ENCODE data around the gene ZXDC.

ZXDC gene

DNA sequence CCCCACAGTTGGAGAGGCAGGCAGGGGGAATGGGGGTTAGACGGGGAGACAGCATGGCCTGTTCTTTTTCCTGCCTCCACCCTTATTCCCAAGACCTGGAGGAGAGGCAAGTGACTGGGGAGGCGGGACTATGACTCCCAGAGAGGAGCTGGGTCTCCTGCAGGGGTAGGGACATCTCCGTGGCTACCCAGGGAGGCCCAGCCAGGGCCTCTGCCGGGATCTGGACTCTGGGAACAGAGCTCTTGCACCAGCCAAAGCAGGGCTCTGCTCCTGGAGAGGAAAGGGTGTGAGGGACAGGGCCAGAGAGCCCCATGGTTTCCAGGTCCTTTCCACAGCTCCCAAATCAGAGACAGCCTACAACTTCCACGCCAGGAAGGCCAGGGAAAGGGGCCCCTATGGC lies 58.2 kb downstream of the ZXDC start:
- DNase-seq: no peak

DNA sequence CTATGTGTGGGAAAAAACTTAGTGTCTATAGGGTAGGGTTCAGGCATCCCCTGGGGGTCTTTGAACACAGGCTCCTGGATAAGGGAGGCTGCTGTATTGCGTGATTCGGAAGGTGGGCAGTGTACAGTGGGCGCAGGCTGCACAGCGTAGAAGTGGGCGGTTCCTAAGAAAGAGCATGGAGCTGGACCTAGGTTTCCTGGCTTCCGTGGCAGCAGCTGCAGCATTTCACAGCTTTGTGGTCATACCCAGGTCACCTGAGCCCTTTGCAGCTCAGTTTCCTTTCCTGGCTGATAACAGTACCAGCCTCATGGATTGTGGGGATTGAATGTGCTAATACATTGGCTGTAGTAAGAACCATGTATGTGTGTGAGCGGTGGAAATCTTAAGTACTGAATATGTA lies 58.7 kb downstream of the ZXDC start:
- DNase-seq: no peak

DNA sequence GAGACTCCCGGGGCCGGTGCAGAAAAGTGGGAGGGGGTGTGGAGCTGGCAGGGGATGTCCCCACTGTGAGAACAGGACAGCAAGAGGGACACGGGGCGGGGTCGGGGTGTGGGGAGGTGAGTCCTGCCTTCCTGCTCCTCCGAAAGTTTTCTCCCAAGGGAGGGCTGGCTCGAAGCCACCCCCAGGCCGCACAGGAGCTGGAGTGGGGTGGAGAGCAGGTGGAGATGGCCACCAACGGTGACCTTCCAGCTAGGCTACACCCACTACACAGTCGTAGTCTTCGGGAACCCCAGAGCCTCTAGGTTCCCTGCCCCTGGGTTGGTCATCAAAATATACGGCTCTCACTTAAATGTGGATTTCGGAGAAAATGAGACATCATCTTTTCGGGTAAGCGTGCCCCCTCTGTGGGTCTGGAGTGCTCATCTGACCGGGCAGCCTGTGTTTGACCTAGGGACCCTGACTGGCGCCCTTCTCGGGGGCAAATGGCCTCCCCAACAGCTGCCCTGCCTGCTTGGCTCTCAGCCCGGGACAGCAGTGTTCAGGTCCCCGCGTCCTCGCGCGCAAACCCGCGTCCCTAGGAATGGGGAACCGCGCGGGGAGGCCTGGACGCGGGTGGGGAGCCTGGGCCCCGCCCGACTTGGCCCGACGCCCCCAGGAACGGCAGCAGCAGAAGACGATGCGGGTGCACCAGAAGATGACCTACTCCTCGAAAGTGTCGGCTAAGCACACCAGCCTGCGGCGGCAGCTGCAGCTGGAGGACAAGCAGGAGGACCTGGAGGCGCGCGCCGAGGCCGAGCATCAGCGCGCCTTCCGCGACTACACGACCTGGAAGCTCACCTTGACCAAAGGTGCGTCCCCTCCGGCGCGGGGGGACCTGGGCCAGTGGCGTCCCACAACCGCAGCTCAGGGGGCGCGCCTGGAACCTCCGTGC lies 59.8 kb downstream of the ZXDC start:
- DNase-seq: no peak

DNA sequence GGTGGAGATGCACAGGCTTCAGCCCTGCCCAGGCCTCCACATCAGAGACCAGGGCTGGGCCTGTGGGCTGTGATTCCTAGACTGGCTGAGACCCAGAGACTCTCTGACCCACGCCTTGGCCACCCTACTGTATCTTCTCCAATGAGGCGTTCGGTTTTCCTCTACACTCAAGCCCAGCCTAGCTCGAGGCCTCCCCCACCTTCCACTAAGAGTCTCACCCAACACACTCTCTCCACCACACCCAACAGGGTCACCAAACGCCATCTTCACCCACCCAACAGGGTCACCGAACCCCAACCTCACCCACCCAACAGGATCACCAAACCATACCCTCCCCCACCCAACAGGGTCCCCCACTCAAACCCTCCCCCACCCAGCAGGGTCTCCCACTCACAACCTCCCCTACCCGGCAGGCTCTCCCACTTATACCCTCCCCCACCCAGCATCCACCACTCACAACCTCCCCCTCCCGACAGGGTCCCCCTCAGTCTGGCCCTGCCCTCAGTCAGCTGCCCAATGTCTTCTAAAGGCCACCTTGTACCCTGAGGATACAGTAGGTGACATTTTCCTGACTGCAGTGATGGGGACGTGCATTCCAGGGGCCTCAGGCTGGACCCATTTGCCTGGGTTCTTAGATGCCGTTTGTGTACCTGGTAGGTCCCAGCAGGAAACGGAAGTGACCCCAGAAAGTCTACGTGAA lies 60.6 kb downstream of the ZXDC start:
- DNase-seq: no peak

DNA sequence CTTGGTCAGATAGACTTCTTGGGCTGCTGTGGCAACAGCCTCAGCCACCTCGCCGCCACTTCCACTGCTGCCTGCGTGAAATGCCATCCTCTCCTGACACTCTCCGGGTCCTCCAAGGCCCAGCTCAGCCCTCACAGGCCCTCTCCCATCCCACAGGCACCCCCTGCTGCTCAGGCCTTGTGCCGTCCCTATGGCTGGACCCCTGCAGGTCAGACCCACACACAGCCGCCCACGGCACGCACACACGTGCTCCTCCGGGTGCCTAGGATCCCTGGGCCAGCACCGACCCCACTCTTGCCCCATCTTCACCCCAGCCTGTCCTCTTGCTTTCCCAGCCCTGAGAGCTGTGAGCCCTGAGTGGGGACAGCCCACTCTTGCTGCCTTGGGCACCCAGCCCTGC lies 61.3 kb downstream of the ZXDC start:
- DNase-seq: no peak

DNA sequence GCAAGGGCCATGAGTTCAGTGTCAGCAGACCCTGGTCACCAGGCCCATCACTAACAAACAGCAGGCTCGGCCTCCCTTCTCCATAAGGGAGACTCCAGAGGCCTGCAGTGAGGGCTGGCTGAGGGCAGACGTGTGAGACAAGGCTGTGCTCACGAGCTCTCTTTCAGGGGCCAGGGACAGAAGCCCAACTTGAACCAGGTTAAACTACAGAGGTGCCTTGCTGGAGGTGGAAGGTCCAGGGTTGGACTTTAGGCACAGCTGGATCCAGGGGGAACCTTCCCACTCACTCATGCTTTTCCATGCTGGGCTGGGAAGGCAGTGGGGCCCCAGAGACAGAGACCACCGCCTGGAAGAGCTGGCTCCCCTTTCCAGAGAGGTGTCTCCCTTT lies 62.0 kb downstream of the ZXDC start:
- DNase-seq: no peak

DNA sequence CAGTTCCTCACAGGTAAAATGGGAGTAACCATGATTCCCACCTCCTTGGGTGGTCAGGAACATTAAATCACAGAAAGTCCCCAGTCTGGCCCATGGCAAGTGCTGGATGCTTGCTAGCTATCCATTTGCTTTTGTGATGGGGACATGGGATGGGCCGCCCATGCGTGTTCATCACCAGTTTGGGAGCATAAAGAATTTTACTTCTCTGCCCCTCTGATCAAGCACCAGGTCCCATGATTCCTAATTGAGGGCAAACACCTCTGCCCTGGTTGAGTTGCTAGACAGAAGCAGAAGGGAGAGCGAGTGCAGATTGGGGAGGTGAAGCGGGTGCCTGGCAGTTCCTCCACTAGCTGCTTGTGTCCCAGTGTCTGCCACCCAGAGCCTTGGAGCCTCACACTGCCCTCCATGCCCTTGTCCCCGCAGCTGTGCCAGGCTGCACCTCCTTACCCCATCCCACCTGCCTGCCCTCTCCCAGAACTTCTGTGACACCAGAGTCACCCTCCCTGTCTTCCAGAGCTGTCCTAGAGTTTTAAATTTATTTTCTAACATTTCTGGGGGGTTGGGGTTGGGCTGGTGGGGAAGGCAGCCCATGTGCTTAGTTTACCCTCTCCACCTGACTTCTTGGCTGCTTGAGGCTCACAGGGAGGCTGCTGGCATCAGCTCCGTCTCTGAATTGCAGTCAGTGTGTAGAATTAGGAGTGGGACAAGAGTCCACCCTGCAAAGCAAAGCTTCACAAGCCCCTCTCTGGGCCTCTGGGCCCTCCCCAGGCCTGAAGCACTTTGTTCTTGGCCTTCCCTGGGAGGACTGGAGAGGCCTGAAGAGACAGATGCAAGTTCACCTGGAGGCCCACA lies 62.6 kb downstream of the ZXDC start:
- DNase-seq: no peak

DNA sequence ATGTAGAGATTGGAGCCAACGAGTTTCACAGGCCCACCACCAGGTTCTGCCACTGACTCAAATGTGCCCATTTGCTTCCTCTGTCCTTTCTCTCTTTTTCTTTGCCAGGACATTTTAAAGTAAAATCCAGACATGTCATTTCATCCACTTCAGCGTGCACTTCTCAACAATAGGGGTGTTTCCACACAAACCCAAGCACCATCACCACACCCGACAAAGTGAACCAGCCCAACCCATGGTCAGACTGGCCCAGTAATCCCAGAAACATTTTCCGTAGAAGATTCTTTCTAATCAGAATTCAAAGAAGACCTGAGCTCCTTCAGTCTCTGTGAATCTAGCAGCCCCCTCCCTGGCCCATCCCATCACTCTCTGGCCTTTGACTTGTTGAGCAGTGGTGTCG lies 67.6 kb downstream of the ZXDC start:
- no peak for DNase-seq

DNA sequence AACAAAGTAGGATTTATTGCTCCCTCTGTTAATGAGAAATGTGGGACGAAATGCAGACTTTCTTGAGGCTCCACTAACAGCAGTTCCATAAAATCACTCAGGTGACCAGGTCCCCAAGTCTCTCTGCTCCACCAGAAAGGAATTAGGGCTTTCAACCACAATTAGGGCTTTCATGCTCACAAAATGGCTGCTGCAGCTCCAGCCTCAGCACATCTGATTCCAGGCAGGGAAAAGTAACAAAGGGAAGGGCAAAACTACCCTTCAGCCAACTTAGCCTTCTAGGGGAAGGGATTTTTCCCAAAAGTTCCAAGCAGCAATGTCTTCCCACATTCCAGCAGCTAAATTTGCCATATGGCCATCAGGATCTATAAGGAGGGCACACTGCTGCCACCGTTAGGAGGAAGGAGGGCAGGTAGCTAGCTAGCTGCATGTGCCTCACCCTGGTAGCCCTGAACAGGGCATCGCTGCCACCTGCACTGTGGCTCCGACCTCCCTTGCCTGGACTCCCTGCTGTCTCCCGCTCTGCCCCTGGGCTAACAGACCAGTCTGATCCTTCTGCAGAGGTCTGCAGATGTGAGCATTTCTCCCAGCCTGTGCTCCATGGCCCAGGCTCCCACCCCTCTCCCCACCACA lies 68.2 kb downstream of the ZXDC start:
- no peak for DNase-seq

DNA sequence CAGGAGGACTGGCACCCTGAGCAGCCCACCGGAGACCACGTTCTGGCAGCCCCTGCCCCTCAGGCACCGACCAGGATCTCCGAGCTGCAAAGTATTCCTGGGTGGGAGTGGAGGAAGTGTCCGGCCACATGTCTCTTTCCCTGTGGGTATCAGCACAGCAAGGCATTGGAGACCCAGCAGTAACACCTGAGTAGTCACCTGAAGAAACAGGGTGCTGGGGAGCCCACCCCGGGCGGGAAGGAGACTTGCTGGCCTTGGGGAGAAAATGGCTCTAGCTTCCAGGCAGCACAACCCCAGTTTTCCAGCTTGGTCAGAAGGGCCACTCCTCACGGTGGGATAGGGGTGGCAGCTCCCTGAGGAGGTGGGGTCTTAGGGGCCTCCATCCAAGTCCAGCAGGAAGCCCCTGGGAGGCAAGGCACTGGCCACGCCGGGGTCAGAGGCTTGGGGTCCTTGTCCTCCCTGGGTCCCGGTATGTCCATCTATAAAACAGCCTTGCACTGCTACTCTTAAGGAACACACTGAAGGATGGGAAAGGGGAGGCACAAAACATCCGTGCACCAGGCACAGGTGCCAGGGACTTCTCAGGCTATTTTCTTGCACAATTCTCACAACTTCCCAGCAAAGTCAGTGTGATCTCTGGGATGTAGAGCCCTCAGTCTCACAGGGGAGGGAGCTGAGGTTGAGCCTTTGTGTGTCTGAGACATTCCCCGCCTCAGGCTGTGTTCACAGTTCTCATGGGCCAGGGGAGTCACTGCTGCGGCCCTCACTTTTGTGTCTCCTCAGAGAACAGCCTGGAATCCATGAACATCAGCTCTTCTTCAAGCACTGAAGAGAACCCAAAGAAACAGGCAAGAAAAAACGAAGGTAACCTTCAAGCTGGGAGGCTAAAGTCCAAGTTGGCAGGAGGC lies 69.0 kb downstream of the ZXDC start:
- DNase-seq: no peak

DNA sequence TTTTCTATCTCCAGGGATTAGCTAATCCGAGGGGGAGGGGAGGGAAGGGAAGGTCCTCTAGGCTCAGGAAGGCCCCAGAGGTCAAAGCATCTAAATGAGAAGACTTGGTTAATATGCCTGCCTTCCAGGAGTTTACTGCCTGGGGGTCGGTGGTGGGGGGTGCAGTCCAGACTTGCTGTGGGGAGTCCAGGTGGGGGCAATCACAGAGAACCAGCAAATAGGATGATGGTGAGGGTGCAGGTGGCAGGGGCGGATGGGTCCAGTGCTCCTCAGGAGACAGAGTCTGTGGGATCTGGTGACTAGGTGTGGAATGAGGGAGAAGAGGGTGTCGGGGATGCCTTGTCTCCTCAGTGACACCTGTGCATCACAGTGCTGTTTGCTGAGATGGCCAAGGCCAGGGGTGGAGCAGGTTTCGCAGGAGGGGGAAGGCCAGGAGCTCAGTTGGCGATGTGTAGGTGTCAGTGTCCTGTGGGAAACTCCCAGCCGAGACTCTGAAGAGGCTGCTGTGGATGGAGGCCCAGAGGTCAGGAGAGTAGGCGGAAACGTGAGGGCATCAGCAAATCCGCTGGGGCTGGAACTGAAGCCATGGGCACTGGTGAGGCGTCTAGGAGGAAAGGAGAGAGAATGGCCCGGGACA lies 72.9 kb downstream of the ZXDC start:
- no peak for DNase-seq

DNA sequence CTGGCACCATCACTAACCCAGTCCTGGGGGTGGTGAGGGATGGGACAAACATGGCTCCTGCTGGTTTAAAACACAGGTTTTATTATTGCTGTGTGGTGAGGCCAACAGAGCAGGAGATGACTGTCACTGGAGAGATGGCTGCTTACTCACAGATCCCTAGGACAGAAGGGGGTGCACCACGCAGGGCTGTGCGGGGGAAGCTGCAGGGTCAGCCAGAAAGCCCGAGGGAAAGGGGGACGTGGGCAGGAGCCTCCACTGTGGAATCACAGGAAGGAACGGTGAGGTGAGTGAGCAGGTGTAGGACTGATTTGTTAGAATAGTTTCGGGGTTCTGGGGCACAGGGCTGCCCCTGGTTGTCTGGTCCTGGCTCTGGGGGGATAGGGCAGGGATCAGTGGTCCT lies 73.5 kb downstream of the ZXDC start:
- no peak for DNase-seq

DNA sequence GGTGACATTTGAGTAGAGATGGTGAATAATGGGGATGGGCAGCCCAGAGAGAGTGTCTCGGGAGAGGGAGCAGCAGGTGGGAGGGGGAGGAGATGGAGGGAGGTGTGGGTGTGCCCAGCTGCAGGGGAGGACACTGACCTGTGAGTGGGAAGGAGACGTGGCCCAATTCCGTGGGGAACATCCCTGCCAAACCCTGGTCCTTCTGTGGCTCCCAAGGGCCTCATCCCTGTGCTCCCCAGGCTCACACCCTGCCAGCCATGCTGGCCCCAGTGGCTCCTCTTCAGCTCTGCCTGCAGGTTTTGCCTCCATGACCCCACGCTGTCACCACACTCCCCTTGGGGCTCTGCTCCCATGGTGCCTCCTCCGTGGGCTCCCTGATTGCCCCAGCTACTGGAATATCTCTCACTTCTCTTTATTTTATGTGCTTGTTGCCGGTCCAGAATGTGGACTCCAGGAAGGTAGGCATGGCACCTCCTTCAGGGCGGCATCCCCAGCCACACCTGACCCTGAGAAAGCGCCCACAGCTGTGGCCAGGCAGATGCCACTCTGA lies 74.0 kb downstream of the ZXDC start:
- DNase-seq: no peak

DNA sequence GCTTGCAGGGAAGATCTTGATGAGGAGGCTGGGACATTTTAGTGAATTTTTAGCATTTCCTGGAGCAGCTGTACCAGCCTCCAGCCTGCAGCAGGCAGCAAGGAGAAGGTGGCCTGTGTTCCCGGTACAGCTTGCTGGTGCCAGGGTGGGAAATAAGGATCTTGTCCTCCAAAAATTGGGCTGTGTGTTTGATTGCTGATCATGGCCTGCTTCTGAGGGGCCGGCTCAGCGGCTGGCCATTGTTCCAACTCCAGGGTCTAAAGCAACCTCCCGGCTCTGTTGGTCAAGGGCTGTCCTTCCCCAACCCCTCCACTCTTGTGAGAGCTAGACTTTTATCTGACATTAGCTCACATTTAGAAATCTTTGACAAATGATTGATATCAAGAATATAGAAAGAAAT lies 75.9 kb downstream of the ZXDC start:
- DNase-seq: no peak

DNA sequence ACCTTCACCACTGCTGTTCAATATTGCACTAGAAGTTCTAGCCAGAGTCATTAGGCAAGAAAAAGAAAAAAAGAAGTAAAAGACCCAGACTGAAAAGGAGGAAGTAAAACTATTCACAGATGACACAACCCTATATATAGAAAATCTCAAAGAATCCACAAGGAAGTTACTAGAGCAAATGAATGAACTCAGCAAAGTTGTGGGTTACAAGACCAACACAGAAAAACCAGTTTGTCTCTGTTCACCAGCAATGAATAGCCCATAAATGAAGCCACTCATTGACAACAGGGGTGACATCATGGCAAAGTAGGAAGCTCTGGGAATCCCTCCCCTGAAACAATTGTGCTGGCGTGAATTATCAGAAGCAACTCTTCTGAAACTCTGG lies 76.3 kb downstream of the ZXDC start:
- DNase-seq: no peak

DNA sequence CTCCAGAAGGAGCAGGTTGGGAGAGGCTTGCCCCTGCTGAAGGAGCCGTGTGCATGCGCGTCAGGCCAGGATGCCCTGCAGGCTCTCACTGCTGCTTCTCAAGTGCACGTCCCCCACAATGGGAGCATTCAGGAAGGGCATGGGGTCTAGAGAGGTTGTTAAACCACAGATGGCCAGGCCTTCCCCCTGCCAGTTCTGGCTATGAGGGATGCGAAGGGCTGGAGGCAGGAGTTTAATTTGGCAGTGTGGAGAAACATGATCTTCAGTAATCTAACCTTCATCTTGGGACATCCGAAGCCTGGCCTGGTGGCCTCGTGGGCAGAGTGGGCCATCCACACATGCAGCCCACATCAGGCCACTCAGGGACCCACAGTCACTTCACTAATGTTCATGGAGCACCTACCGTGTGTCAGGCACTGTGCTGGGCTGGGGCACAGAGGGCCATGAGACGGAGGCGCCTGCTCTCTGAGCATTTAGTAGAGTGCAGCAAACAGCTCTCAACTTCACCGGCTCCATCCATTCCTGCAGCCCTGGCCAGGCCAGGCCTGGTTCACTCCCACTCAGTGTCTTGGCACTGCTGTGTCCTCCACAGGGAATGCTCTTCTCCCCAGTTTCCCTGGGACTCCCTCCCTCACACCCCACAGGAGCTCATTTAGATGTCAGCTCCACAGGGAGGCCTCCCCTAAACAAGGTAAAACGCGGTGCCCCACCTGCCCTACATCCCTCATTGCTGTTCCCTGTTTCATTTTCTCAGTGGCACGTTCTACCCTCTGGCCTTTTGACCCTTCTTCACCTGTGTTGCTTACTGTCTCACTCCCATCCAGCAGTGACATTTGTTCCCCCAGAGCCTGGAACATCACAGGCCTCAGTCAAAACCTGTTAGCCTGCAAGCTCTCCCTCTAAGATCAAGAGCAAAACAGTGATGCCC lies 77.0 kb downstream of the ZXDC start:
- DNase-seq: no peak

DNA sequence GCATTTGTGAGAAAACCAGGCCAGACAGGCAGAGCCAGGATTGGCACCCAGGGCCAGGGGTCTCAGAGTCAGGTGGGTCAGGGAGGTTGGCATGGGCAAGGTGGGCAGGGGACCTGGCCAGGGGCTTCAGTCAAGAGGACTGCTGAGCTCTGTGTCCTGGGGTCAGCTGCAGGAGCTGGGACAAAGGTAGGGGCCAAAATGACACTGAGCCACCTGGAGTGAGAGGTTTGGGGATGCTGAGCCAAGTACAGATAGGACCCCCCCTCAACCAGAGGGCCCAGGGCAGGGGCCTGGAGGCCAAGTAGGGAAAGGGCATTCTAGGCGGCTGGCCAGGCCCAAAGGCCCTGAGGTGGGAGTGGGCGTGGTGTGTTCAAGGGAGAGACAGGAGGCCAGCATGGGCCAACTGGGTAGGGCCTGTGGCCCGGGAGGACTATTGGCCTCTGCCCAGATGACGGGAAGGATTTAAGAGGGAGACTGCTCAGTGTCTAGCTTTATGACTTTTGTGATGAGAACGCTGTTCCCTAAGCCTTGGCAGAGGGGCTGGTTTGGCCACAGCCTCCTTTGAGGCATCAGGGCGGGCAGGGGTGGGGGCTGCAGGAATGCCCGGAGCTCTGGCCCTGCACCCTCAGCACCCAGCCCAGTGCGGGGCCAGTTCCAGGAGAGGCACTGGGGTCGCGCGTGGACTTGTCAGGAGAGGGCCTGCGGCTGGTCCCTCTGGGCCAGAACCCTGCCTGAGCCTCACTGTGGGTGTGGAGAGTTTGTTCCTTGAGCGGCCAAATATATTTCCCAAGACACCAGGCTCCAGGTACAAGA lies 77.9 kb downstream of the ZXDC start:
- no peak for DNase-seq

DNA sequence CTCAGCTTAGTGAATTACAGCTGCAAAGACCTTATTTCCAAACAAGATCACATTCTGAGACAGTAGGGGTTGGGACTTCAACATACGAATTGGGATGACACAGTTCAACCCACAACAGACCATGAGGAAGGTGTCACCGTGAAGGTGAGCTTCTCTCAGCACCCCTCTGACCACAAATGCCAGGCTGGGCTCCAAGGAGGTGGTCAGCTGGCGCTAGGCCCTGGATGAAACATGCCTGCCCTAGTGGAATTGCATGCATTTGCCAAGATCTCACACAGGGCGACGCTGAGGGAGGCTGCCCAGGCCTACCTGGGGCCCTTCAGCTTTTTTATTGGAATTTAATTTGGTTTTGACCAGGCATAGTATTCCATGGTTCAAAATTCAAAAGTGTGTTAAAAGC lies 79.2 kb downstream of the ZXDC start:
- no peak for DNase-seq

All from right kidney (tissue), 1 donor.